Measurements from ENCODE around the gene EXOC6B.
"Not testable (repeated sequence)": the region's sequence is repeated elsewhere in the genome, so short reads cannot be mapped to it uniquely, and the experiment has no call there.

Gene EXOC6B

GRCh38 chr2:72602711-72603110 lies 223.1 kb downstream of the EXOC6B start:
- no peak for DNase-seq

DNA sequence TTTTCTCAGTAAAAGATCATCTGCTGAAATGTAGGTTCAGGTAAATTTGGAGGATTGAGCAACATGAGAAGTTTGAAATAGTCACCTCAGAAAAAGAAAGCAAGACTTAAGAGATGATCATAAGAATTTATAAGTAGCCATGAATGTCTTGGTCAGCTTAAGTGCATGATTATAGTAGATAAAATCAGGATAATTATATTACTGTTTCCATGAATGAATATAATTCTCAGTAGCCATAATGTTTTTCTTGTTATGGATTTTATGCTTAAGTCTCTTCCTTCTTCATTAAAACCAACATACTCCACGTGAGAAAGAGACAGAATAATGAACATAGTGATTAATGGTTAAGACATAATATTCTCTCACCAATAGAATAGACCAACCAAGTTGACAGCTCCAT lies 223.7 kb downstream of the EXOC6B start:
- no peak for DNase-seq

GRCh38 chr2:72583836-72584235 lies 242.0 kb downstream of the EXOC6B start:
- not testable (repeated sequence) for DNase-seq

DNA sequence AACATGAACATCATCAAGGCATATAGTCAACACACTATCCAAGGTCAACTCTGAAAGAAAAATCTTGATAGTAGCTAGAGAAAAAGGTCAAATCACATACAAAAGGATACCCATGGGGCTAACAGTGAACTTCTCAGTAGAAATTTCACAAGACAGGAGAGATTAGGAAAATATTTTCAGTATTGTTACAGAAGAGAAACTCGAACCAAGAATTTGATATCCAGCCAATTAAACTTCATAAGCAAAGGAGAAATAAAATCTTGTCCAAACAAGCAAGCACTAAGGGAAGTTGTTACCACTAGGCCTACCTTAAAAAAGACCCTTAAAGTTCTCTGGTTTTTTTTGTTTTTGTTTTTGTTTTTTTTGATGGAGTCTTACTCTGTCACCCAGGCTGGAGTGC lies 242.5 kb downstream of the EXOC6B start:
- DNase-seq: no peak

DNA sequence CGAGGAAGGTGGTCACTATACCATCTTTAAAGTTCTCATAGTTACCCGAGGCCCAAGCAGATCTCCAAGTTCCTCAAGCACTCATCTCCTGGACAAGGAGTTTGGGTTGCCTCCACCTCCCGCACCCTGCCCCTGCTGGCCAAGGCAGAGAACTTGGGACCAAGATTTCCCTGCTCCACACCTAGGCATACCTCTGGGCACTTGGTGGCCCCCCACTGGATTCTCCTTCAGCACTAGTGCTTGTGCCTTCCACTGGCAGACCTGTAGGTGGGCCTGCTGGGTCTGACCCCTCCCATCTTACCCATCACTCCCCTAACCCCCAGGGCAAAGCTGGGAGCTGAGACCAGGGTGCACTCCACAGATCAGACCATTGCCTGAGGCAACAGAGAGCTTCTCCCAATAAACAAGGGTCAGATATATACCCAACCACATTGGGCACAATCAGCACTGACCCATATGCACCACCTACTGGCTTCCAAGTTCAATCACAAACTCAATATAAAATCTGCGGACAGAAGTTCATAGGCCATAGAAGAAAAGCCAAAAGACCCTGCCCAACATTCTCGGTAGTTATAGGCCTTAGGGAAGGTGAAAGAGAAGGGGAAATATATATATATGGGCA lies 244.2 kb downstream of the EXOC6B start:
- DNase-seq: no peak

GRCh38 chr2:72579591-72580180 lies 246.1 kb downstream of the EXOC6B start:
- no peak for DNase-seq

DNA sequence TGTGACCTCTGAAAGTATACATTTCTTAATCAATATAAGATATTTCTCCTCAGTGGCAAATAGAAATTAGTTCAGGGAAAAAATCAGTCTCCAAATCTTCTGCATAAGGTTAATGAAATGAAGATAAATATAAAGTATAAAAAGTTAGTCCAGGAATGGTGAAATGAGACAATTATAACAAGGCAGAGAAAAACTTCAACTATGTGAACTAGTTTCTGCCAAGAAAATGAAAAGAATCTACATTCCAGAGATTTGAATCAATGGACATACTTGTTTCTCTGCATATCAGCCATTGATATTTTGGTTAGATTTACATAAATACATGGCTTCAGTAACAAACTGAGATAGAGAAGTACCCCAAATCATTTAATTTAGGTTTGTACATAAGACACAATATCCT lies 249.0 kb downstream of the EXOC6B start:
- DNase-seq: no peak

DNA sequence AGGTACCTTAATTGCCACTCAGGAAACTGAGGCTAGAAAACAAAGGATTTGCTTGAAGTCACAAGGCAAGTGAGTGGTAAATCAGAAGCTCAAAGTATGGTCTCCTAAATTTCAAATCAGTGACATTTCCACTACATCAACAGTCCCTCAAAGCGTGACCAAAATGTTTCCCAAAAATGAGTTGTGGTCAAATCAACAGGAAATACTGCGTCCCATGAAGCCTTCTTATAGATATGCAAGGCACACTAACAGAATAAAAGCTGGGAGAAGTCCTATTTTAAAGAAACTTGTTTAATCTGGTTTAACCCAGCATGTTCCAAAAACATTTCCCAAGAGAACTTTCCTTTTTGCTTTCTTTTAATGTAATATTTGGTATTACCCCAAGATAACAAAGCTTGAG lies 249.4 kb downstream of the EXOC6B start:
- no peak for DNase-seq

- DNase-seq: no peak
Measured at GRCh38 chr2:72574886-72575285, 250.9 kb downstream of the EXOC6B start.

- no peak for DNase-seq
Measured at GRCh38 chr2:72573232-72573631, 252.6 kb downstream of the EXOC6B start.

DNA sequence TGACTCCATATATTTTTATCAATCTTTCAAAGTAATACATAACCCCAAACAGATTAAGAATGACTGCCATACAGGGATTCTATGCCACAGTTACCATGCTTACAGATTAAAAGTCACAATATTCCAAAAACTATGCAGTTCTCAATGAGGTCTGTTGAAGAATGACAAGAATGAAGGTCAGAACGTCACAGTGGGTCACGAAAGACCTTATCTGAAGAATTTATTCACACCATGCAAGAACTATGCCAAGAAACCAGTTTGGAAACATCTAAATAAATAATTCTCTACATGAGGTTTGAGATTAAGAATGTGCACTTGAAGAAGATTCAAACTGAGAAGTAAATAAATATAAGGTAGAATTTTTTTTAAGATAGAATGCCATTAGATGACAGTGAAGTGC lies 253.3 kb downstream of the EXOC6B start:
- DNase-seq: no peak

DNA sequence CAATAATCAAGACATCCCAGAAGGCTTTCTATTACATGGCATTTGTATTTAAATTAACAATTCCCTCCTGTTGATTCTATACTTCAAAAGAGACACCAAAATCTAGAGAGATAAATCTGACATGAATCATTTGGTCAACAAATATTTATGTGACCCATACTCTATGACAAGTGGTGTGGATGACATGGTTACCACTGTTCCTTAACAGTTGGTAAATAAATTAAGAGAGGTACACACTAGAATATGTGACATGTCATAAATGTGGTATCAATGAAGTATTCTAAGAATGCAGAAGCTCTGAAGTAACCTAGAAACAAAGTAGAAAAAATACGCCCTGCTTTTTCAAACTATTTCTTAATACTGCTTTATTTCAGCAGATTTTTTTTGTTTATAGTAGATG lies 255.4 kb downstream of the EXOC6B start:
- DNase-seq: no peak

DNA sequence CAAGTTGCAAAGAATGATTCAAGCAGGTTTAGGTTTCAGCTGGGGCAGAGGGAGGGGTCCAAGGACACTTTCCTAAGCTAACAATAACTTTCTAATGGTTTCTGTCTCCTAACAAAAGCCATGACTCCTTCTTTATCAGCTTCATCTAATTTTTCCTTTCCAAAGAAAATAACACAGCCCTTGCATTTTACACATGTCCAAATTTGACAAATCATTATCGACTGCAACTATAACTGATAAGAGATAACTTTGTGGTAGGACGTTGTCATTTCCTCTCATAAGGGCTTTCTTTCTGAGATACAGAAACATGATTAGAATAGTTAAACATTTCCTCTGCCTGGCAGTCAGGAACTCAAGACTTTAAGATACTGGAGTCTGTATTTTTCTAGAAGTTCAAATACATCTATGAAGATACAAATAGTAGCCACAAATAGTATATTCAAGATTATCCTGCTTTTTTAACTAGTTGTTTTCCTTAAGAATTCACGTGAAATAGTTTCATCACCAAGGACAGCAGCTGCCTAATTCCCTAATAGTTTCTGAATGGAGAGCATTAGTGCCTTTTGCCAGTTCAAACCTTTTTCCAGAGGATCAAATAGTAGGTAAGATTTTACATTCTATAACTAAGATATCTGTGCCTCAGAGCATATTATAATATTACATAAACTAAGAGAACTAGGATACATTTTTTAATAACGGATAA lies 263.2 kb downstream of the EXOC6B start:
- DNase-seq: no peak

- DNase-seq: no peak
Measured at GRCh38 chr2:72561621-72562318, 264.1 kb downstream of the EXOC6B start.

GRCh38 chr2:72555943-72556342 lies 269.9 kb downstream of the EXOC6B start:
- DNase-seq: no peak

DNA sequence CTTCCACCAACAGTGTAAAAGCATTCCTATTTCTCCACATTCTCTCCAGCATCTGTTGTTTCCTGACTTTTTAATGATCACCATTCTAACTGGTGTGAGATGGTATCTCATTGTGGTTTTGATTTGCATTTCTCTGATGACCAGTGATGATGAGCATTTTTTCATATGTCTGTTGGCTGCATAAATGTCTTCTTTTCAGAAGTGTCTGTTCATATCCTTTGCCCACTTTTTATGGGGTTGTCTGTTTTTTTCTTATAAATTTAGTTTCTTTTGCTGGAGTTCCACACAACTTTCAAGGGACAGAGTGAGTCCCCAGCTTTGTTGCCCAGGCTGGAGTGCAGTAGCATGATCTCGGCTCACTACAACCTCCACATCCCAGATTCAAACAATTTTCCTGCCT lies 270.5 kb downstream of the EXOC6B start:
- DNase-seq: not testable (repeated sequence)

DNA sequence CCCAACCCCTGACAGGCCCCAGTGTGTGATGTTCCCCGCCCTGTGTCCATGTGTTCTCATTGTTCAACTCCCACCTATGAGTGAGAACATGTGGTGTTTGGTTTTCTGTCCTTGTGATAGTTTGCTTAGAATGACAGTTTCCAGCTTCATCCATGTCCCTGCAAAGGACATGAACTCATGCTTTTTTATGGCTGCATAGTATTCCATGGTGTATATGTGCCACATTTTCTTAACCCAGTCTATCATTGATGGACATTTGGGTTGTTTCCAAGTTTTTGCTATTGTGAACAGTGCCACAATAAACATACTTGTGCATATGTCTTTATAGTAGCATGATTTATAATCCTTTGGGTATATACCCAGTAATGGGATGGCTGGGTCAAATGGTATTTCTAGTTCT lies 270.9 kb downstream of the EXOC6B start:
- not testable (repeated sequence) for DNase-seq

DNA sequence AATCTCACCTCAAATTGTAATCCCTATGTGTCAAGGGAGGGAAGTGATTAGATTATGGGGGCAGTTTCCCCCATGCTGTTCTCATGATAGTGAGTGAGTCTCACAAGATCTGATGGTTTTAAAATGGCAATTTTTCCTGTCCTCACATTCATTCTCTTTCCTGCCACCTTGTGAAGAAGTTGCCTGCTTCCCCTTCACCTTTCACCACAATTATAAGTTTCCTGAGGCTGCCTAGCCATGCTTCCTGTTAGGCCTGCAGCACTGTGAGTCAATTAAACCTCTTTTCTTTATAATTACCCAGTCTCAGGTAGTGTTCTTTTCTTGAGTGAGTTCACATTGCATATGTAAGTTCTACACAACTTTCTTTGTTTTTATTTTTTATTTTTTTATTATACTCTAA lies 271.5 kb downstream of the EXOC6B start:
- DNase-seq: no peak

- DNase-seq: no peak
Measured at GRCh38 chr2:72548081-72548764, 277.6 kb downstream of the EXOC6B start.

- no peak for DNase-seq
Measured at GRCh38 chr2:72545790-72546189, 280.0 kb downstream of the EXOC6B start.

GRCh38 chr2:72544554-72544953 lies 281.3 kb downstream of the EXOC6B start:
- no peak for DNase-seq

GRCh38 chr2:72543497-72544216 lies 282.2 kb downstream of the EXOC6B start:
- no peak for DNase-seq
